NCI-H187 treated with DMSO at 0.1 percent for 48 hours (cell line): ENCODE measurements around the gene SMAD7.

ENCODE experiments used
- DNase-seq: peaks from one replicate; lab custom pipeline; 2025; lab: John Stamatoyannopoulos, UW

SMAD7 gene

DNA sequence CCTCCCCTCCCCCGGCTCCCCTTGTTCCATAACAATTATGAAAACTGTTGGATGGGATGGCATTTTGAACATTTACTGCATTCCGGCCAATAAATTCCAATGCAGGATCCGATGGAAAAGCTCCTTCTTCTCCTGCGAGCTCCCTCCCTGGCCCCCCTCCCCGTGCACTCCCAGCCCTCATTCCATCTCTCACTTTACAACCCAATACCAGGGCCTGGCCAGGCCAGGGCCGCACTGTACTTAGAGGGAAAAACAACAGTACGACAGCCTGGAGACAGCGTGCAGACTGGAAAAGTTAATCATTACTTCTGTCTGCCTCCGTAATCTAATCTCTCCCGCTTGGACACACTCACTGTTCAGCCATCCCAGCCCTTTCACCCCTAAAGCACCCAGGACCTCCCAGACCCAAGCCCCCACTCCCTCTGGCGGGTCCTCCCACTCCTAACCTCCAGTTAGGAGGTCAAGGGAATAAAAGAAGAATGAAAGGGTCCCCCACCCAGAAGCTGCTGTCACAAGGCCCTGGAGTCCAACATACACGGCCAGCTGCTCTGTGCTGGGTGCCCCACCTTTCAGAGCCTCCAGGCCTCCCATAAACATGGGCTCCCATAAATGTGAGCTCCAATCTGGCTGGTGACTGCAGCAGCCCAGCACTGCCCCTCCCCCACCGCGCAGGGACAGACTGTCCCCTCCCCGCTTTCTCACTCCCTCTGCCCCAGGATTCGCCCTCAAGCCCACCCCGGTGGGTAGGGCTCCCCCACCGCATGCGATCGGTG, 20.6 kb downstream of the SMAD7 start:
- no peak for DNase-seq

DNA sequence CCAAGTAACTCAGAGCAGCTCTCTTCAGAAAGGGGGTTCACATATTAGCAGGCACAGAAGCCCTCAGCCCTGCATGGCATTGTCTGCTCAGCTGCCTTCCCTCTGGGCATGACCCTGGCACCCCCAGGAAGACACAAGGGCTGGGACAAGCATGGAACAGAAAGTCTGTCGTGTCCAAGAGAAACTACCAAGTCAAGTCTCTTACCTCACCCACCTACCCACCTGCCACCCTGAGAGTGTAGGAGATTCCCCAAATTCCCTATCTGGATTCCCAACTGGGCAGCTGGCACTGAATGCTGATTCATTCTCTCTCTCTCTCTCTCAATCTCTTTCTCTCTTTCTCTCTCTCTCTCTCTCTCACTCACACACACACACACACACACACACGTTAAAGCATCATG, 21.6 kb downstream of the SMAD7 start:
- DNase-seq = no peak

DNA sequence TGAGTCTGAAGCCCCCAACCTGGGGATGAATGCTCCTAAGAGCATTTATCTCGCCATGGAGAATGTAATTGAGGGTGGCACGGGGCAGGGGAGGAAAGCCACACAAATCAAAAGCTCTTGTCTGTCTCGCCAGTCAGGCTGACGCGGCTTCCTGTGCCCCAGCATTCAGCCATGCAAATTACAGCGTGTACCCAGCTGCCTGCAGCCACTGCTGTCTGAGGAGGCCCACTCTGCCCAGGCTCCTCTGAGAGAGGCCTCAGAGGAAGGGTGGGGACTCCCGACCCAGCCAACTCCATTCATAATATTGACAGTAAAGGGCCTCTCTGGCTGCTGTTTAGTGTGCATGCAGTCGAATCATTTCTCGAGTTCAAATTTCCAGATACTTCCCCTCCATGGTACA, 22.0 kb downstream of the SMAD7 start:
- no peak for DNase-seq

DNA sequence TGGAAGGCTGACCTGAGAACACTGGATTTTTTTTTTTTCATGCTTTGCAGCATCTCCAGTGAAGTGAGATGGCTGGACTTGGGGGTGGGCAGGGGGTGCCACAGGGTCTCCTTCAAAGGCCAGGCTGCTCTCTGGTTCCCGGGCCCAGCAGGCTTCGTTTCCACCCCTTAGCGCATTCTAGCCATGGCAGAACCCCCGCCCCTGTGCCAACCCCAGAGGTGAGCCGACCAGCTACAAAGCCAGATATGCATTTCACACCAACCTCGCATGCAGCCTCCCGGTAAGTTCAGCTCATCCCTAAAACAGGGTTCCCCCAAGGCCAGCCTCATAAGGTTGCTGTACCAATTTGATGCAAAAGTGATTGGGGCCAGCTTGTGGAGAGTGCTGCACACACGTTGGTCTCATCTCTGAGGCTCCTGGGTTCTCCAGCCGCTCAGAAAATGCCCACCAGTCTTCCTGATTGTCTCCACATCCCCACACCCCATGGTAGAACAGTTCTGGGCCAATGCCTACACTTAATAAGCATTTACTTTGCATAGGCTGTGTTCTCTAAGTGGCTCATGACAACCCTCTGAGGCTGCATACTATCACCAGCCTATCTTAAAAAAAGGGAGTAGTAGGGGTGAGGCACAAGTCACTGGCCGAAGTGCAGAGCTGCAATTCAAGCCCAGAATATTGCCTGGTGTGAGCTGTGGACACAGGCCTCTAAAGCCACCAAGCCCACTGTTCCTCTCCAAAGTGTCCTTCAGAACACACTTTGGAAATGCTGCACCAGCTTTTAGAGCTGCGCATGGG, 23.3 kb downstream of the SMAD7 start:
- no peak for DNase-seq

DNA sequence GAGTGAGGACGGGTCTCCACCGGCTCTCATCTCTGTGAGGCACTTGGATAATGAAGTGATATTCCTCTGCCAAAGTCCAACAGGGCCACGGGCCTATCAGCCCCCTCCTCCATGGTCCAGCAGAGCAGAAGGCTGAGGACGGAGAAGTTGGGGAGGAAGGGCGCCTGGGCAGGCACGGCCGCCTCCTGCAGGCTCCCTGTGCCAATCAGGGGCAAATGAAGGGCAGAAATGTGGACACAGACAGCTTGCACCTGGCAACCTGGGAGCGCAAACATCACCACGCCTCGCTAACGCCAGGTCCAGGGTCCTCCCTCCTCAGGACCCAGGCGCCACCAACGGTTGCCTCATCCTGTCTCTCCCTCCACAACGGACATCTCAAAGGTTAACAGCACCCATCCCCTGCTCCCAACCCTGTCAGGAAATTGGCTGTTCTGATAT, 24.3 kb downstream of the SMAD7 start:
- no peak for DNase-seq

DNA sequence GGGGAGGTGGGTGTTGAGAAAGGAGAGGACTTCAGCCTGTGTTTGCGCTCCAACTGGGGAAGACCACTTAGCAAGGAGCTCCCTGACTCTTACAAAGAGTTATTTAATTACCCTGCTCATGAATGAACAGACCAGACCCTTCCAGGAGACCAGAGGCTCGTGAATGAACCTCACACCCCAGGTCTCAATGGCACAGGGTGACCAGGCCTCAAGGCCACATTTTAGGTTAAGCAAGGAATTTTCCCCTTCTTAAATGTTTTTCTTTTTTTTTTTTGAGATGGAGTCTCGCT, 25.3 kb downstream of the SMAD7 start:
- no peak for DNase-seq

DNA sequence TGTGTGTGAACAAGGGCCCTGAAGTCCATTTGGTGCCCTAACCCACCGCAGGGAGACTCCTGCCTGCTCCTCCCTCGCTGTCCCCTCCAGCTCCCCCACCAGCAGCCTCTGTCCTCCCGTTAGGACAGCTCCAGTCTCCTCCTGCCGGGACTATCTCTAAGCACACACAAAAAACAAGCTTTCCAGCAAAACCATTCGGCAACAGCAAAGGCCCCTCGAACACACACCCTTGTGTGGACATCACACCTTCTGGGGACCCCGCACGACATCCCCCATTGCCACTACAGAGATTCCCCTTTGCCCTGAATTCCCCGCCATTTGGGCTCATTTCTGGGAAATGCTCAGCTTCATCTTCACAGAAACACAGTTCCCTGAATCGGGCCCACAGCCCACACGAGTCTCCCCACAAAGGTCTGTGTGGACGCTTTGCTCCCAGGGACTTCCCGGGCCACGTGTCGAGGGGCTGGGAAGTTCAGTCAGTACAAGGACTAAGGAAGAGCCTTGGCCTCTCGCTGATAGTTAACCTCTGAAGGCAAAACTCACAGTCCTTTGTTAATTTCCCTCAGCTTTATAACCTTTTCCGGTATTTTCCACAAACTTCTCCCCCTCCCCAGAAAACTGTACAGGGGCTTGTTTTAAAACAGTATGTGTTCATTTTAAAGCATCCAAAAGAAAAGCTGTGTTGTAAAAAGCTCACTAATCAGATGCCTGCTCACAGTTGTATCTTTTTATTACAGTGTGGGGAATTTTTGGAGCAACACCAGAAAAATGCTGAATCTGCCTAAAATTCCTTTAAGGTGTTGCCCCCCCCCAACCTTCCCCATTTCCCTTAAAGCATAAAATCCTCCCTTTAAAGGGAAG, 25.9 kb downstream of the SMAD7 start:
- DNase-seq = no peak

DNA sequence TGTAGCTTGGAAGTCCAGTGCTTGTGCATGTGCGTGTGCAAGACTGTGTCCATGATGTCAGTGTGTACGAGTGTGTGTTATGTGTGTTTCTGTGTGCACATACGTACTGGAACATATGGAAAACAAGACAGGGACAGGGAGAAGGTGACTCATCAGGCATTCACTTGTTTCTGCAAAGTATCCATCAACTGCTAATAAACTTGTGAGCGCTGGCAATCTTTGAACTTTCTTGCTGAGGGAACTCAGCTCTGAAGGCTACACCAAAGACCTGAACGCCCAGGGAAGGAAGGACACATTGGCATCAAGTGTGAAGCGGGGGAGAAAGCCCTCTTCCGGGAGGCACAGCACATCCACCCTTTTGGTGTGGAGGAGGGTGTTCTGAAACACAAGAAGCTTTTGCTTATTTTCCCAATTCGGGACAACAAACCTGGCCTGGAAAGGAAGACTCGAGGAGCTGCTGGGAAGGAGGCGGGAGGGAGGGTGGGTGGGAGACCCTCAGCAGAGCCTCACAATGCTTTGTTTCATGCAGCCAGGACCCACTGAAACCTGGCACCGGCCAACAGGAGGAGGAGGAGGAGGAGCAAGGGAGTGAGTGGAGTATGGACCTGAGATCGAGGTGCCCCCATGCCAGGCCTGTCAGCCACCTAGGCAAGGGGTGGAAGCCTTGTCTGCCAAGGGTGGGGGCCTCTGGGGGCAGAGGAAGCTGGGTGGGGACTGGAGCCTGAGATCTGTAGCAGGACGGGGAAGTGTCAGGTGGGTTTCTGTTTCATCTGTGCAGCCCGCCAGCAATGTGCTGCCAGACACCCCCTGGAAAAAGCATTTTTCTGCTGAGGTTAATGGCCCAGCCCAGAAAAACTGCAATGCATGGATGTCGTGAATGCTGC, 26.8 kb downstream of the SMAD7 start:
- DNase-seq = no peak

DNA sequence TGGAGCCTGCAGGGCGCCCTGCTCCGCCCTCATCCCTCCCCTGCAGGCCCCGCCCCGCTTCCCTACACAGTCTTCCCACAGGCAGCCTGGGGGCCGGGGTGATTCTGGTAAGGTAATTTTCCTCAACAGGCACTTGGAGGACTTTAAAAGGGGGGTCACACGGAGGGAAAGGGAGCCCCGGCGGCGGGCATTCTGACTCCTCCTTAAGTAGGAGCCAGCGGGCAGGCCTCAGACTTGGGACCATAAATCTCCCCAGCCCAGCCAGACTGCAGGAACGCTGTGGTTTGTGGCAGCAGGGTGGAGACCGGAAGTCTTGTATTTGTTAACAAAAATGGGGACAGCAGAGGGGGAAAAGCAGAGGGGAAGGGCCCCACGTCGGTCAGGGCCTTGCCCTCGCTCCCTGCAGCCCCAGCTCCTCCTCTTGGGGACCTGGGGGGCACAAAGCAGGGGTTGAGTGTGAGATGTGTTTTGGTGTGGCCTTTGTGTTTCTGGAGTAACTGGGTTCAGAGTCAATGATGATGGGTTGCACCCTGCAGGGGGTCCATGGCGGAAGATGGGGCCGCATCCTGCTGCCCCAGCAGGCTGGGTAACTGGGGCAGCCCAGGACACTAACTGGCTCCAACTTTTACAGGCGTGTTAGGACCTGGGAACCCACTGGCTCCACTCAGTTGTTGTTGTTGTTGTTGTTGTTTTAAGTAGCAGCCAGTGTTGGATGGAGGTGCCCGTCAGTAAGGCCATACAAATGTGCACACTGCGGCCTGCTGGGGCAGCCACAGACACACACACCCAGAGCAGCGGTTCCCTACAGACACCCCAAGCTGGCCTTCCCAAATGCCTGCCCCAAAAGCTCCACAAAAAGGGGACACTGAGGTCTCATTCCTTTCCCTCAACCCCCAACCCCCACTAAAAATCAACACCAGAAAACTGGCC, 27.7 kb downstream of the SMAD7 start:
- DNase-seq = no peak

DNA sequence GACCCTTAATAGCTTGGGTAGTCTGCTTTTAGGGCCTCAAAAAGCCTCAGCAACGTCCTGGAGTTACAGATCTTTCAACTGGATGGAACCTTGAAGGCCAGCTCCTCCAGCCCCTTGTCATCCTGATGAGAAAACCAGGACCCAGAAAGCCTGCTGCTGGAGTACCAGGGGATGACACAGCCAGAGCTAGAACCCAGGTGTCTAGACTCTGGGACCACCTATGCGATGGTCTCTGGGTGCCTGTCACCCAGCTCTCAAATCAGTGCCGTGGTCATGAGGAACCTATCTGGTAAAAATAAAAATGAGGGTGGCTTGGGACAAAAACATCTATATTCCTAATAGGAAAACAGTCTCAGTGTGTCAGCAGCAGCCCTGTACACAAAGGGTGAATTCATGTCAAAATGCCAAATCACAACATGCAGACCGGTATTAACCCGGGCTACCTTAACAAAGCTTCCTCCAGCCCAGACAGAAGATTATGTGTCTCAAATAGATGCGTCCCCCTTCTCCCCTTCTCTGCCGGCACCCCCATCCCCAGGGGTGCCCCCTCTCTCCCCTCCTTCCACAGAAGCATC, 28.5 kb downstream of the SMAD7 start:
- no peak for DNase-seq

DNA sequence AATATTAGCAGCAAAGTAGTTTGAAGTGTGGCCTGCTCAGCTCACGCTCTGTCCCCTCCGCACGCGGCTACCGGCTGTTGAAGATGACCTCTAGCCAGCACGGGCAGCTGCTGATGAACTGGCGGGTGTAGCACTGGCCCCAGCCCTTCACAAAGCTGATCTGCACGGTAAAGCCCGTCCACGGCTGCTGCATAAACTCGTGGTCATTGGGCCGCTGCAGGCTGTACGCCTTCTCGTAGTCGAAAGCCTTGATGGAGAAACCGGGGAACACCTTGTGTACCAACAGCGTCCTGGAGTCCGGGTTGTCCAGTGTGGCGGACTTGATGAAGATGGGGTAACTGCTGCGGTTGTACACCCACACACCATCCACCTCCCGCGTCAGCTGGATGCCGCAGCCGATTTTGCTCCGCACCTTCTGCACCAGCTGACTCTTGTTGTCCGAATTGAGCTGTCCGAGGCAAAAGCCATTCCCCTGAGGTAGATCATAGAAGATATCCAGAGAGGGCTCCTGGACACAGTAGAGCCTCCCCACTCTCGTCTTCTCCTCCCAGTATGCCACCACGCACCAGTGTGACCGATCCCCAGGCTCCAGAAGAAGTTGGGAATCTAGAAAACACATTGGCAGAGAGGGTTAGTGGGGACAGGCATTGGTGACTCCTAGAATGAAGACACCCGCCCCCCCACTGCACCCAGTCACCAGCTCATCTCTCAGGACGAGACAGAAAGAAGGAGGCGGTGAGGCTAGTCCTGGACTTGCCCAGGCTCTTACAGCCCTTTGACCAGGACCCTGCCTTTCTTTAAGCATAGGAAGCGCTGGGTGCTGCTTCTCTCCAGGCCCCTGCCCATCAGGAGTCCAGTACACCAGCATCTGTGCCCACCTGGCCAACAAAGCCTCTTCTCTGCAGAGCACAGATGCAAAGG, 29.2 kb downstream of the SMAD7 start:
- no peak for DNase-seq

DNA sequence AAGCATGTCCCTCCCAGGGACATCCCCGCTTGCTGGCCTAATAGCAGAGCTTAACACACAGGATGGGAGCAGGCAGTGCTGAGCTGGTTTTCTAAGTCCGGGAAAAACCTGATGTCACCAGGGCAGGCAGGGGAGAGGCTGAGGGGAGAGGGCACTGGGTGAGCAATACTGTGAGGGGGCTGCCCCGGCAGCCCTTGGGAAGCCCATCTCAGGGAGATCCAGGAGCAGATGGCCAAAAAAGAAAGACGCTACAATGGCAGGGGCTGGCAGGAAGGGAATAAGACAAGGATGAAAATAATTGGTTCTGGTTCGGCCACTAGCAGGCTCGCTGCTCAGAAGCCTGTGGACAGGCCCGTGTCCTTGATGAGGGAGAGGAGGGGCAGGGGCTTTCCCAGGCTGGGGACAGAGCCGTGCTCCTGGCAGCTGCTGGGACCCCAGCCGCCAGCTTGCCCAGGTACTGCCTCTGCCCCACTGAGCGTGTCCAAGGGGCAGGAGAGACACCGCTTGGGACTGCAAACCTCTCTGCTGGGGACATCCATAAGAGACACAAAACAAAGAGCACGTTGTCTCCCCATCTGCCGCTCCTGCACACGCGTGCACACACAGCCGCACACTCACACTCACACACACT, 30.2 kb downstream of the SMAD7 start:
- no peak for DNase-seq

DNA sequence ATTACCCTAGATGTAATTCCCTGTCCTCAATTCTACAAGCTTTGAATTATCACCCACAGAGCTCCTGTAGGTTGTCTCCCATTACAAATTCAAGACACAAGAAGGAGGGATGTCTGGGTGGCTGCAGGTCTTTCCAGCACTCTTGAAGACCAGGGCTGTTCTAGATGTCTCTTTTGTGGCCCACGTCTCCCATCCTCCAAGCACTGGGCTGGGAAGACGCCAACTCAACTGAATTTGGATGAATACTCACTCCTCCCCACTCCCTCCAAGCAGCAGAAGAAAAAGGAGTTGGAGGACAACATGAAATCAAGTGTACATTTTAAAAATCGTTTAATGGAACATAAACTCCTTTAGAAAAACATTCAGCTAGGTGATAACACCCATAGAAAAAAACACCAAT, 31.2 kb downstream of the SMAD7 start:
- no peak for DNase-seq

DNA sequence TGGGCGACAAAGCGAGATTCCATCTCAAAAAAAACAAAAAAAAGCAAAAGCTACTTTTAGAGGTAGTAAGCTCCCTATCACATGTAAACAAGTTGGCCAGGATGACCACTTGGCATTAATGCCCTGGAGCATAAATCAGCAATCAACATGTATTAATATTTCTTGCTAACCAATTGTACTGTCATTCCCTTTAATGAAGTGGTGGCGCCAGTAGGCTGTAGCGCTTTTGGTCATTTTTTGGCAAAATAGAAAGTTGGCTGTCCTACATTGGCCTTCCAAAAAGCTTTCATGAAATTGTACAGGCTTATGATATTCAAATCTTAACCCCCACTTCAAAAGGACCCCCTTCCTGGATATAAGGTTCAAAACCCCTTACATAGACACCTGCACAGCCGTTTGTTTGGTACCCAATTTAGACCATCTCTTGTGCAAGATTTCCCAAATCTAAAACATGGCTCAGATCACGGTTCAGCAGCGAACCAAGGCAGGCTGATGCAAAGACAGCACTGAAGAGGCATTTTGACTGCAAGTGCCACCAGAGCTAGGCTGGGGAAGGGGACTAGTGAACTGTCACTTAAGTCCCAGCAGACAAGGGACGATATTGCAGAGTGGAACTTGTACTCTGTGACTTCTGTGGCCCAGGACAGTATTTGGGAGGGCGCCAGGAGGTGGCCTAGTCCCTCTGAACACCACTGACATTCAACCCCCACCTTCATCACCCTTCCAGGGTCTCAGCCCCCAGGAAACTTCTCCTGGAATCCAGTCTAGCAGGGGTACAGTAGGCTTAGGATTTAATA, 31.9 kb downstream of the SMAD7 start:
- no peak for DNase-seq

DNA sequence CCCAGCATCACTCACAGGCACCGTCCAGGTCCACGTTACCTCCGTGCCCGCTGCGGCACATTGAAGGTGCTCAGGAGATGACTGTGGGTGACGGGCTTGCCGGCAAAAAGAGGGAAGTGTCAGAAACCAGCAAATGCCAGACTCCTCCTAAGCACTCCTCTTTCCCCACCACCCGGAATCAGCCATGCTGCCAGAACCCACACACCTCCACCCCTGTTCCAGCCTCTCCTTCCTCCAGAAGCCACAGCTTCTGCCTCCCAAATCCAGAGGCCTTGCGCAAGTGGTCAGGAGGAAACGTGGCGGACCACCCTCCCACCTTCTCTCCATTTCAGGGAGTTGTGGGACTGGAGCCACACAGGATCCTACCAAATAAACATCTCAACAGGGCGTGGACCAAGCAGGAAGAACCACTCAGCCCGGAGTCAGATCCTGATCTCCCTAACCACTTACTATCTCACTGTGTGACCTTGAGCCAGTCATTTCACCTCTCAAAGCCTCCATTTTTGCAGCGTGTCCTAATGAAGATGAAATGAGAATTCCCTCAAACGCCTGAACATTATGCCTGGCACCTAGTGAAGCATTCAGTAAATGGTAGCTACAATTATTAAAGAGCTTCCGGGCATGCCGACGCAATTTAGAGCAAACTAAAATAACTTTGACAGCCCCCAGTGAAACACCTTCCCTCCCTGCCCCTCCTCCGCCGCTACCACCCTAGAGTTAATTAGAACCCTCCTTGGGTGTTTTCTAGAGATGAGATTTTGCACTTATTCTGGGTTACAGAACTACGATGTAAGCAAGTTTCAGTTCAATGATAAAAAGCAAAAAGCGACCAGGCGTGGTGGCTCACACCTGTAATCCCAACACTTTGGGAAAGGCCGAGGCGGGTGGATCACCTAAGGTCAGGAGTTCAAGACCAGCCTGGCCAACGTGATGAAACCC, 32.9 kb downstream of the SMAD7 start:
- no peak for DNase-seq

DNA sequence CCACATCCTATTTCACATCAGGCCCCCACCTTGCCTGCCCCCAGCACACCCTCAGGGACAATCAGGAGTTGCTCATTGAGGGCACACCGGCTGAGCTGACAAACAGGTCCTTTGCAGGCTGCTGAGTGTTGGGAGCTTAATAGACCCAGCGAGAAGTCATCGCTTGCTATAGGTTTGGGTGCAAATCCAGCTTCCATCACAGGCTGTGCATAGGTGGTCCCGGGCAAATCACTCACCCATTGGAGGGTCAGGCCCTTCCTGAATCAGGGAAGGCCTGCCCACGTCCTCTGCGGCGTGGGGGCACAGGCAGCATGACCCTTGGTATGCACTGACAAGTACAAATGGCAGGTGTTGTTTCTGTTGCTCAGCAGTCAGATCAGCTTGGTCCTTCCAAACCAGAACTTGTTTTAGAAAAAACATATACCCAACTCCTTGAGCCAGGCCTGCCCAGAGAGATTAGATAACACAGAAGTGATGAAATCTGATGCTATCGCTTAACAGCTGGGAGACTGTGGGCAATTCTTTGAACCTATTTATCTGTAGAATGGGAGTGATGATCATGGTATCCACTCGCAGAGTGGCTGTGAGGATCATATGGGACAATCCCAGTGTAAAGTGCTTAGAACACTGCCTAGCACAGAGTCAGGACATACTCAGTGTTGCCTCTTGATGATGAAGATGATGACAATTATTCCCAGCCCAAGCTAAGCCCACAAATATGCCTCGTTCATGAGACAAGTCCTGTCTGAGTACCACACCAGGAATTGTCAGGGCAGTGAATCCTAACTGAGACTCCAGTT, 34.9 kb downstream of the SMAD7 start:
- DNase-seq = no peak
